ENCODE results near the gene ANKRD60. TPM values are rescaled to one million over a fixed set of nuclear protein-coding genes. Genes with fewer than 3 reads are reported as not detected.

The ANKRD60 gene
- polyA plus RNA-seq, 1 donor from 2014 or later = not detected

DNA sequence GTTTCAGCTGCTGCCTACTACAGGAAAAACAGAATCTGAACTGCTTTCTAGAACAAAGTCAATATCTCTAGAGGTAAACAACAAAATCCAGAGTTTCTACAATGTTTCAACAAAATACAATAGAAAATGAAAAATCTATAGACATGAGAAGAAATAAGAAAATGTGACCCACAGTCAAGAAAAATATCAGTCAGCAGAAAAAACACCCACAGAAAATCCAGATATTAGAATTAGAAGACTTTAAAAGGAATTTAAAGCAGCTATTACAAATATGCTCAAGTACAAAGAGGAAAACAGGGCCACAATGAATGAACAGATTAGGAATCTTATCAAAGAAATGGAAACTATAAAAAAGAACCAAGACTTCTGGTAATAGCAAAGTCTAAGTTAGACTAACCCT lies 26.4 kb upstream of the ANKRD60 start:
- peaks cover 0 to 1% (median 0%) of the 10 kb centered on the region in 3 donors for H3K9me3 Mint-ChIP-seq
- peaks cover 15% of the 10 kb centered on the region for H3K36me3 Mint-ChIP-seq
- H3K4me3 Mint-ChIP-seq = no peak overlapping the region
- H3K4me1 Mint-ChIP-seq = peaks cover 7 to 22% (median 18%) of the 10 kb centered on the region in 3 donors
- H3K27ac Mint-ChIP-seq = no peak overlapping the region
- H3K27me3 Mint-ChIP-seq = no peaks in the 10 kb centered on the region

DNA sequence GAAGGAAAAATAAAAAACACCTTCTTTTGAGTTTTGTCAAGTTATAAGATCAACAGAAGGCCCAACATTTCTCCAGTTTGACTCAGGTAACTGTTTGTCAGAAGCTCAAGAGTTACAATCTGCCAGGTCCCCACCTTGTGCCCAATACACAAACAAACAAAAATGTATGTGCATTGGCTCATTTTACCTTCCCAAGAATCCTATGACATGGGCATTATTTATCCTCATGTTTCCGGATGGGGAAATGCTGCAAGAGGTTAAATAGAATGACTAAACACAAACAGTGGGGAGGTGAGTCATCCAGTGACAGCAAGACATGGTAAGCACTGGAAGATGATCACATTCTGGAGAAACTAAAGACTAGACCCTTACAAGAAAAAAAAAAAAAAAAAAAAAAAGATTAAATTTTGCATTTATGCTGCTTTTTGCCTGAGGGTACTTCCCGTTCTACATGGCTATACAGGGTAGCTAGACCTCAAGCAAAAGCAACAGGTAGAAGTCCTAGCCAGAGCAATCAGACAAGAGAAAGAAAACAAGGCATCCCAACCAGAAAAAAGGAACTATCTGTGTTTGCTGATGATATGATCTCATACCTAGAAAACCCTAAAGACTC lies 23.6 kb upstream of the ANKRD60 start:
- H3K27me3 Mint-ChIP-seq = no peaks in the 10 kb centered on the region
- H3K27ac Mint-ChIP-seq = no peak overlapping the region
- H3K9me3 Mint-ChIP-seq = no peaks in the 10 kb centered on the region
- H3K4me3 Mint-ChIP-seq = peak overlapping the region in 1 of 4 donors; percentile 9
- H3K4me1 Mint-ChIP-seq = peaks cover 0 to 5% (median 4%) of the 10 kb centered on the region in 3 donors
- H3K36me3 Mint-ChIP-seq = peaks cover 12% of the 10 kb centered on the region

DNA sequence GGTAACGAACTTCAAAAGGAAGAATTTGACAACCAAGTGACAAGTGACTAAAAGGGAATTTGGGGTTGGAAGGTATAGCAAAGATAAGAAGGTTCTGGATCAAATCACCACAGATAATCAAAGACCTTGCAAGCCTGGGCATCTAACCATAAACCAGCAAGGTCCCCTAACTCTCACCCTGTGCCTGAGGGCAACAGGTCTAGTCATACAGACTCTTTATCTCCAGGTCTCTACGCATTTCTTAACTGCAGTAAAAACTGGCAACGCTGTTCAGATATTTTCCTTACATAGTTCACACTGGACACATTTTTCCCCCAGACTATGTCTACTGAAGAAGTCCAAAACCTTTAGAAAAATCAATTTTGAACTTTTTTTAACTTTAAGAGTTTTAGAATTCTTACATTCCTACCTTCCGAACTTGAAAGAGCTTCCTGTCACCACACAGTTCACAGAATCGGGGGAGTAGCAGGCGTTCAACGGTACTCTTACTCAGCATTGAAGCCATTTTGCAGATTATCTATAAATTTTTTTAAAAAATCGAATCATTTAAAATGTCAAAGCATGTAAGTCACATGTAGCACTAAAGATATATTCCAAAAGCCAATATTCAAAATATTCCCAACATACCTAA lies 23.0 kb upstream of the ANKRD60 start:
- no peak overlapping the region for H3K4me3 Mint-ChIP-seq
- no peaks in the 10 kb centered on the region for H3K27me3 Mint-ChIP-seq
- H3K9me3 Mint-ChIP-seq = no peaks in the 10 kb centered on the region
- no peak overlapping the region for H3K27ac Mint-ChIP-seq
- peaks cover 0 to 5% (median 4%) of the 10 kb centered on the region in 3 donors for H3K4me1 Mint-ChIP-seq
- peaks cover 12% of the 10 kb centered on the region for H3K36me3 Mint-ChIP-seq

DNA sequence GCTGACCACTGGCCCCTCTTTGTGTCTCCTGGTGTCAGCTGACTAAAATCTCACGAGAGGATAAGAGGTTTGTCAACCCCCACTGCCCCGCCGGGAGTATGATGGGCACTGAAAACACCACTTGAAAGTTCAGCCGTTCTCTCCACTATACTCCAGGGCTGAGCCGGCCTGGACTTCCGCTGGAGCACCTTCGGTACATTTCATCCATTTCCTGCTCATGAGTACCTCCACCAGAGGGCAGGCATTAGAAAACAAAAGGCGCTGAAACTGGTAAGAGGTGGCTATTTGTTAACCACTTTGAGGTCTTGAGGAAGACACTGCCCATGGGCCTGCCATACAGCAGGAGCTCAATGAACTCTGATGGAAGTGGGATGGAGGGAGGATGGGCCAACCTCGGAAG lies 17.9 kb upstream of the ANKRD60 start:
- peak overlapping the region in 2 of 3 donors; percentile 10 to 67 for H3K27ac Mint-ChIP-seq
- H3K4me1 Mint-ChIP-seq = no peaks in the 10 kb centered on the region
- H3K36me3 Mint-ChIP-seq = peaks cover 6% of the 10 kb centered on the region

DNA sequence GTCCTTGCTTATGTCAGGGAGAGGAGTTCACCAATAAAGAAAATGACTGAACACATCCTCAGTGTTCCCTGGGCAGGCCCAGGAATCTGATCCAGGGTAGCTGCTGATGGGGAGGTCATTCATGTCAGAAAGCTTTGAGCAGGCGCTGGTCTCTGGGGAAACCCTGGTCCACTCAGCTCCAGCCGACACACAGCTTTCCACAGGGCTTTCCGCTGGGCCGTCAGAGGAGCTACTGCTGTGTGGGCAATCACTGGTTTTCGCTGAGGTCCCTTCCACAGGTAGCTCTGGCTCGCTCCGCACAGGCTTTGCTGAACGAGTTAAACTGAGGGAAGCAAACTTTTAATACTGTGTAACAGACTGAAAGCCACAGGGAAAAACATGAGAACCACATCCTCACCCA lies 17.5 kb upstream of the ANKRD60 start:
- Mint-ChIP-seq H3K4me3 (no peak overlapping the region), H3K9me3 (no peaks in the 10 kb centered on the region), H3K27me3 (no peaks in the 10 kb centered on the region), H3K36me3 (peaks cover 6% of the 10 kb centered on the region), H3K4me1 (no peaks in the 10 kb centered on the region), H3K27ac (peak overlapping the region in 1 of 3 donors; percentile 67)

More for the DNA sequence above, 17.9 kb upstream of the ANKRD60 start:
- H3K4me3 Mint-ChIP-seq = peak overlapping the region in 1 of 4 donors; percentile 65
- H3K27me3 Mint-ChIP-seq = no peaks in the 10 kb centered on the region
- H3K9me3 Mint-ChIP-seq = no peaks in the 10 kb centered on the region

DNA sequence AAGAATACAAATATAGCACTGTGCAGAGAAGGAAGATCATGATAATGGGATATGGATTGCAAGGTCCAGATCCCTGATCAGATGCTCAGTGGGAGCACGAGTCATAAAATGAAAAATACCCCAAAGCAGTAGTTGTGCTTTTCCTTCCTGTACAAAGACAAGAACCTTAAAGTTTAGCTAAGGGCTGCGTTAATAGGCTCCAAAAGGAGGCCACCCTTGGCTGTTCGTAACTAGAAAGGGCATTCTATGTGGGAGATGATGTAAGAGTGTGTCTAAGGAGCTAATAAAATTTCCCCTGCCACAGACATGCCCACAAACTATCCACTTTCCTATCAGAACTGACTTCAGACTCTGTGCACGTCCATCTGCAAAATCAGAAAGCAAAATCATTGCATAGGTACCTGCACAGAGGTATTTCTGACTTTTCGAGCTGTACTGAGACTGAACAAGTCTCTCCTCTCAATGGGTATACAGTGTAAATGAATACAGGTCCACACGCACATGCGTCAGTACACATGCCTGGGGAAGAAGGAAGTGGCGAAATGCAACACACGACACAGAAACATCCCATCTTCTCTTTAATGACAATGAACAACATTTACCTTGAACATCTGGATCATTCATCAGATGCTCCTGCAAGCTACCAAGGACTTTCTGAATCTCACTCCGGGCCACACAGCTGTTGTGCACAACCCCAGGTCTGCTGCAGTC lies 16.9 kb upstream of the ANKRD60 start:
- H3K4me1 Mint-ChIP-seq = no peaks in the 10 kb centered on the region
- H3K36me3 Mint-ChIP-seq = peaks cover 6% of the 10 kb centered on the region
- no peak overlapping the region for H3K4me3 Mint-ChIP-seq
- no peak overlapping the region for H3K27ac Mint-ChIP-seq
- H3K27me3 Mint-ChIP-seq = no peaks in the 10 kb centered on the region
- no peaks in the 10 kb centered on the region for H3K9me3 Mint-ChIP-seq

DNA sequence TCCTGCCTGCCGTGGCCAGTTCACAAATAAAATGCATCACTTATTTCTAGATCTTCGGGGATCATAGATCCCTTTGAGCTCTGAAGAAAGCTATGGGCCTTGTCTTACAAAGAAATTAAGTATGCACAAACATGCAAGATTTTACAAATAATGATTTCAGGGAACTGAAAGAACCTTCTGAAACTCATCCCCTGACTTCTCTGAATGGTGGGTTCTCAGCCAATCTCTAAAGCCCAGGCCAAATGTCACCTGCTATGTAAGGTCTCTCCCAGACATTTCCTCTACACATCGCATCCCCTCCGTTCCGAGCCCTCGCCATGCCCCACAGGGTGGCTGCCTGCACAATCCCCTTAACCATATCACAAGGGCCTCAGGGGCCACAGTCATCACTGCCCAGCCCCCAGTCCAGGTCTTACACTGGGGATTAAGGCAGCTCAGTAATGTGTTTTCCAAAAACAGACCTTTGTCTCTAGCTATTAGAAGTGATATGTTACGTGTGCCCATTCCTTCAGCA lies 16.1 kb upstream of the ANKRD60 start:
- peaks cover 6% of the 10 kb centered on the region for H3K36me3 Mint-ChIP-seq
- no peak overlapping the region for H3K27ac Mint-ChIP-seq

DNA sequence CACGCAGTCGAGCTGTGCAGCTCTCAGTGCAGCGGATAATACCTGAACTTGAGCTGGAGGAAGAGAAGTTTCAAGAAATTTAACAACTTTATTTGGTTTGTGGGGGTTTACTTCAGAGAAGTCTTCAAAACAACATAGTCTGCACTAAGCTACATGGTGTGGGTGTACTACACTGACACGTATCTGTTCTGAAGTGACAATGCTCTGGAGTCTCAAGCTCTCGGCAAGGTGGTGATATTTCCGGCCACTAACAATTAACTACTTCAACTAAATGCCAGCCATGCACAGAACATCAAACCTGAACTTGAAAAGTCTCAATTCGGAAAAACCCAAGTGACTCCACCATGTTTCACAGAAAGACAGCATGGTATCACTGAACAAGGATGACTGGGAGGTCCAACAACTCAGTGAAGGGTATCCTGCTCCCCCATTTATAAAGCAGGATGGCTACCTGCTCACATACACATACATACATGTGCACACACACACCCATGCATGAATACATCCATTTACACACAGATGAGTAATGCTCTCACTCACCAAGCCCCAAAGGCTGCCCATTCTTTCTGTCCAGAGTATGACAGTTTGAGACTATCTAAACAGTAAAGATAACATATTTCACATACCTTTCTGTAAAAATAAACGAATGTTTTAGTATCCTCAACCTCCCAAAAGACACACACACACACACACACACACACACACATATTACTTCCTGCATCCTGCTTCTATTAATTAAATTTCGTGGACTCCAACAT lies 15.4 kb upstream of the ANKRD60 start:
- peaks cover 6% of the 10 kb centered on the region for H3K36me3 Mint-ChIP-seq
- H3K27me3 Mint-ChIP-seq = no peaks in the 10 kb centered on the region
- H3K4me3 Mint-ChIP-seq = no peak overlapping the region
- H3K4me1 Mint-ChIP-seq = no peaks in the 10 kb centered on the region
- no peaks in the 10 kb centered on the region for H3K9me3 Mint-ChIP-seq
- H3K27ac Mint-ChIP-seq = peak overlapping the region in 1 of 3 donors; percentile 53

More for the DNA sequence above, 16.1 kb upstream of the ANKRD60 start:
- Mint-ChIP-seq H3K27me3 (no peaks in the 10 kb centered on the region), H3K4me3 (no peak overlapping the region), H3K4me1 (no peaks in the 10 kb centered on the region), H3K9me3 (no peaks in the 10 kb centered on the region)

DNA sequence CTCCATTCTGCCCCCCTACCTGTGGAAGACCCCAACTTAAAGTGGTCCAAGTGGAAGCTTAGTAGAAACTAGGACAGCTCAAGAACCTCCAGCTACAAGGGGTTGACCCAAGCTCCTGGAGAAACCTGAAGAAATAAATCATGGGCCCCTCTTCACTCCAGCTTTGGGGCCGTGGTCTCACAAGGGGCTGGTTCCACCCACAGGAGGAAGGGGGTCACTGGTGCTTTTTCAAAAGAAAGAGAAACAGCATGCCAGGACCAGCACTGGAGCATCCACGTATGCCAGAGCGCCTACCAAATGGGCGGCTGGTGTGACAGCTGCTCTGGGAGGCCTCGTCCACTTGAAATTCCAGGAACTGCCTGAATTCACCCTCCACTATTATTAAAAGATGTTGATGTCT lies 14.4 kb upstream of the ANKRD60 start:
- Mint-ChIP-seq H3K9me3 (no peaks in the 10 kb centered on the region), H3K27me3 (no peaks in the 10 kb centered on the region), H3K4me3 (no peak overlapping the region), H3K27ac (peak overlapping the region in 1 of 3 donors; percentile 53), H3K36me3 (peaks cover 6% of the 10 kb centered on the region), H3K4me1 (no peaks in the 10 kb centered on the region)

DNA sequence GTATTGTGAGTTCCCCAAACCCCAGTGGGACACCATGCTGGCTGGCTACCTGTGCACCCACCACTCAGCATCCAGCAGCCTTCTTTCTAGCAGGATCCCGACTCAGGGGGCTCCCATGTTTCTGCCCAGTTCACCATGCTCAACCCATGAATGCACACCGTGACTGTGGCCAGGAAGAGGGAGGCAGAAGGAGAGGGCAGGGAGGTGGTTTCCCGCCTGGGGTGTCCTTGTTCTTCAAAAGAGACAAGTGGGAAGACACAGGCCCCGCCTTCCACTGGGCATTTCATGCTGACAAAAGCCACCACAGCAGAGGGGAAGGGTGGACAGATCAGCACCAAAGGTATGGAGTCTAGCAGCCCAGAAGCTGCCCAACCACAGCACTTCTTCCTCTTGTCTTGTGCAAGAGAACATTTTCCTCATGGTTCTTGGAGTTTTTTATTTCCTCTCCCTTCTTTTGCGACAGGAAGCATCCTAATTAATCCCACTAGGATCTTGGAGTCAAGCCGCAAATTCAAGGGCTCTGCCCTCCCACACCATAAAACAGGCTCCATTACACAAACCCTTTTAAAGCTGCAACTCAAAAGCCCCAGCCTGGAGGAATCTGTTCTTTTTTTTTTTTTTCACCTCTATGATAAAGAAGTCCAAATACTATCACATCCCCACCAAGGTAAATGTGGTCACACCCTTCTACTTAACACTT lies 13.5 kb upstream of the ANKRD60 start:
- Mint-ChIP-seq H3K4me3 (no peak overlapping the region), H3K36me3 (peaks cover 3% of the 10 kb centered on the region), H3K27me3 (no peaks in the 10 kb centered on the region), H3K4me1 (peaks cover 0 to 5% (median 2%) of the 10 kb centered on the region in 3 donors), H3K27ac (no peak overlapping the region), H3K9me3 (no peaks in the 10 kb centered on the region)

DNA sequence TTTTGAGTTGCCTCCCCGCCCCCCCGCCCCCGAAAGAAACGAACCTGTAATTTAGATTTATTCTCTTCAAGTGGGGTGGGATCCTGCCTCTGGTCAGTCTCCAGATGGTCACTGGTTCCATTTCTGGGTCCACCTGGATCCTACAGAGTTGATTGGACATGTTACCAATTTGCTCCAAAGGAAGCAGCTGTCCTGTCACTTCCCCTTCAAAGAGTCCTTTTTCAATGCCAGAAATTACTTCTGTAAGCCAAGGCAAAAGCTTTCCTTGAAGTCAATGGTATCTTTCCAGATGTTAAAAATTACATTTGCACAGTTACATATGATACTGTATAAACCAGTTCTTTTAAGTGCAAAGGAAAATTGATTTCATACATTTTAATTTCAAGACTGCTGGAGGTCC lies 12.0 kb upstream of the ANKRD60 start:
- Mint-ChIP-seq H3K4me1 (peaks cover 0 to 11% (median 2%) of the 10 kb centered on the region in 3 donors), H3K4me3 (no peak overlapping the region), H3K27me3 (no peaks in the 10 kb centered on the region)

DNA sequence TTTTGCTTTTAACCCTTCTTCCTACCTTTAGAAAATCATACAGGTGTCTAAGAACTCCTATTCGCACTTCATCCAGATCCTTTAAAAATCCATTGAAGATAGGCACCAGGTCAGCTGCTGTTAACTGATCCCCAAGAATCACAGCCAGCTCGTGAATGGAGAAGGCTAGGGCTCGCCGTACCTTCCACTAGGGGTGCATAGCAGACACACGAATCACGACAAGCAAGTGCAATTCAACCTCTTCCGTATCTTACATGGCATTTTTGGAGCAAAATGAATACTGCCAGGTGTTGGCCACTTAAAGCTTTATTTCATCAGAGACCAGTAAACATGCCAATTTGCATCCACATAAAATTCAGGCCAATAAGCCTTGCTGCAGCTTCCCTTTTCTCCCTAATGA lies 10.8 kb upstream of the ANKRD60 start:
- Mint-ChIP-seq H3K4me3 (no peak overlapping the region), H3K9me3 (no peaks in the 10 kb centered on the region), H3K27ac (no peak overlapping the region), H3K4me1 (peaks cover 0 to 11% (median 2%) of the 10 kb centered on the region in 3 donors), H3K36me3 (peaks cover 3% of the 10 kb centered on the region), H3K27me3 (no peaks in the 10 kb centered on the region)

More for the DNA sequence above, 12.0 kb upstream of the ANKRD60 start:
- H3K27ac Mint-ChIP-seq = no peak overlapping the region
- H3K36me3 Mint-ChIP-seq = peaks cover 3% of the 10 kb centered on the region
- H3K9me3 Mint-ChIP-seq = no peaks in the 10 kb centered on the region

DNA sequence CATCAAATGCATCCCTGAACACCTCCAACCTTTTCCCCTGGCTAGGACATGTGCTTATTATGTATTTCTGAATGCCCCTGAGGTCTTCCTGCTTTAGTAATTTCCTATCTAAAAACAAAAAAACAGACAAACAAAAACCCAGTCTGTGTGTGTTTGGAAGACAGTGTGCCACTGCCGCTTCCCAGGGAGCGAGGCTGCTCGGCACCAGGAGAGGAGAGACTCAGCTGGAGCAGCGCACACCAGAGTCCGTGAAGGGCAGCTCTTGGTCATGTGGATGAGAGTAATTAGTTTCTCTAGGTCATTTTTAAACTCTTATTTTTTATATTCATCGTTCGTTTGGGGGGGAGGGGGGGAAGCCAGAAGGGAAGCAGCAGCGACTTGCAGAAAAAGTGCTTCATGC lies 10.0 kb upstream of the ANKRD60 start:
- peaks cover 0 to 11% (median 2%) of the 10 kb centered on the region in 3 donors for H3K4me1 Mint-ChIP-seq
- H3K36me3 Mint-ChIP-seq = peaks cover 4% of the 10 kb centered on the region
- no peaks in the 10 kb centered on the region for H3K27me3 Mint-ChIP-seq
- no peak overlapping the region for H3K4me3 Mint-ChIP-seq
- H3K9me3 Mint-ChIP-seq = no peaks in the 10 kb centered on the region
- no peak overlapping the region for H3K27ac Mint-ChIP-seq
